Kidney epithelial cell (primary cell): ENCODE measurements around the gene TPD52L2. TPM values are rescaled to one million over a fixed set of nuclear protein-coding genes. Genes with fewer than 3 reads are reported as not detected.

ENCODE experiments used
- DNase-seq: peaks from one replicate; pipeline ENCODE4 v3.0.0-alpha.2; 2010; ENCODE audit warnings: low read depth
- H3K27me3 ChIP-seq: 2 replicates; pipeline ENCODE4 v1.6.0; 2011; ENCODE audit warnings: low read length; ENCODE audit not compliant: control insufficient read depth, insufficient read depth
- H3K36me3 ChIP-seq: 2 replicates; pipeline ENCODE4 v1.5.1; 2011; ENCODE audit warnings: low read length; ENCODE audit not compliant: control insufficient read depth, insufficient read depth
- H3K4me3 ChIP-seq: 2 replicates; pipeline ENCODE4 v1.5.1; 2011; ENCODE audit warnings: low read depth, mild to moderate bottlenecking, control low read depth, low read length
- CTCF ChIP-seq: IDR thresholded peaks from 2 replicates; pipeline ENCODE4 v1.5.1; 2011; ENCODE audit warnings: mild to moderate bottlenecking, moderate library complexity, low read length, control low read depth, inconsistent platforms; ENCODE audit not compliant: insufficient read depth, poor library complexity, severe bottlenecking
- total RNA-seq: library from RNA; depleted of rRNA; stranded (reverse); fragments of >200 nt; gene quantifications from 2 replicates; pipeline ENCODE4 v1.2.3, GENCODE V29; 2015

TPD52L2 gene
- total RNA-seq, 1 donor from 2014 or later: 177 TPM

- Histone ChIP-seq H3K27me3 (peaks cover 48% of the 10 kb centered on the region), H3K36me3 (no peaks in the 10 kb centered on the region), H3K4me3 (no peak overlapping the region)
- no peak for DNase-seq
- TF ChIP-seq CTCF: no peak
Measured at GRCh38 chr20:63828951-63829350, 36.1 kb upstream of the TPD52L2 start.

- TF ChIP-seq CTCF: no peak
- Histone ChIP-seq H3K4me3 (peak overlapping the region; percentile 32), H3K27me3 (peaks cover 48% of the 10 kb centered on the region), H3K36me3 (no peaks in the 10 kb centered on the region)
- DNase-seq: no peak
Measured at GRCh38 chr20:63829603-63829944, 35.5 kb upstream of the TPD52L2 start.

DNA sequence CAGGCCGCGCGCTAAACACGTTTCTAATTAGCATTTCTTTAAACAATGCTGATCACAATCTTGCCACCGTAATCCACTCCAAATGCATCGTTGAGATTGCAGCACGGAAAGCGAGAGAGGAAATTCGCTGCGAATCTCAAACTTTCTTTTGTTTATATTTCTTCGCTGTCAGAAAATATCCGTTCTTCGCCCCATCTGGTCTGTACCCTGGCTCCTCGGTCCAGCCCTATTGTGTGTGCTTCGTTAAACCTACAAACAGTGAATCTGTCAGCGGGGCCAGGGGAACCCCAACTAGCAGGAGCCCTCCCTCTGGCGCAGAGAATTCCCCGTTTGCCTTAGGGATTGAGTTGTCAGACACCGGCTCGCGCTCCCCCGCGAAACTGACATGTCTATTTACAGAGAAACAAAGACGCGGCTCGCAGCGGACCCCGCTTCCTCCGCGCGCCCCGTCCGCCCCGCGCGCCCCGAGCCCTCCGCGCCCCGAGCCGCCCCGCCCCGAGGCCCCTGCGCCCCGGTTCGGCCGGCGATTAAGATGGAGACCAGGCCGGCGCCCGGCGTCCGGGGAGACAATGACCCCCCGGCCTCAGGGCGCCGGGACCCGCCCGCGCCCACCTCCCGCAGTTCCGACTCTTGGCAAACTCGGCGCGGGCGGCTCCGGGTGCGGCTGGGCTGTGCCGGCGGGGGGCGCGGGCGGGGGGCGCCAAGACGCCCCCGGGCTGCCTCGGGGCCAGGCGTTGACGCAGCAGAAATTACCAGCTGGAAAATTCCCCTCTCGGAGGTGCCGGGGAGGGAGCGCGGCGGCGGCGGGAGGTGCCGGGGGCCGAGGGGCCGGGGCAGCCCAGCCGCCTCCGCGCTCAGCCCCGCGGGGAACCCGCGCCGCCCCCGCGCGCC, 34.9 kb upstream of the TPD52L2 start:
- Histone ChIP-seq H3K36me3 (no peaks in the 10 kb centered on the region), H3K27me3 (peaks cover 49% of the 10 kb centered on the region), H3K4me3 (peak overlapping the region; percentile 32)
- no peak for DNase-seq
- no peak for TF ChIP-seq CTCF

DNA sequence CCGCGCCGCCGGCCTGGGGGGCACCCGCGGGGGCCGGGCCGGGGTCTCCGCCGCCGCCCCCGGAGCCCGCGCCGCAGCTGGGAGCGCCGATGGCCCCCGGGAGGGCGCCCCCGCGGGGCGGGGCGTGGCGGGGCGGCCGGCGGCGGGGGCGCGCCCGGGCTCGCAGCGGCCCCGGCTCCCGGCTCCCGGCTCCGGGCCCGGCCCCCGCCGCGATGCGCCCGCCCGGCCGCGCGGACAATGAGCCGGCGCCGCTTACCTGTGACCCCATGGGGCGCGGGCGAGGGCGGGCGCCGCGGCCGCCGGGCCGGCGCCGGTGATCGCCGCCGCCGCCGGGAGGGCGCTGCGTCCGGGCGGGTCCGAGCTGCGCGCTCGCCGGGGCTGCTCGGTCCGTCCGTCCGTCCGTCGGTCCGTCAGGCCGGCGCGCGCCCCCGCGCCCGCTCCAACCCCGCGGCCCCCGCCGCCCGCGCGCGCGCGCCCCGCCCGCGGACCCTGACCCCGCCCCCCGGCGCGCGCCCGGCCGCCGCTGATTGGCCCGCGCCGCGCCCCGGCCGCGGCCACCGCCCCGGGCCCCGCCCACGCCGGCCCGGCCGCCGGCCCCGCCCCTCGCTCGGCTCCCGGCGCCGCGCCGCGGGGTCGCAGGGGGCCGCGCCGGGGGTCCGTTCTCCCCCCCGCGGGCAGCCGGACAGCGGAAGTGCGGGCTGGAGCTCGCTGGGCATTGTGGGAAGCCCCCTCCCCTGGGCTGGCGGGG, 34.1 kb upstream of the TPD52L2 start, which contains the start of gene ZBTB46:
Gene ZBTB46 (minus strand): TSS at position 424 of the 748 bp plus-strand sequence. CDS start 40,507 bp downstream, outside the sequence.
- TF ChIP-seq CTCF: no peak
- Histone ChIP-seq H3K36me3 (no peaks in the 10 kb centered on the region), H3K4me3 (peak within 1 kb of the TSS; percentile 39), H3K27me3 (peaks cover 50% of the 10 kb centered on the region)
- no peak for DNase-seq

DNA sequence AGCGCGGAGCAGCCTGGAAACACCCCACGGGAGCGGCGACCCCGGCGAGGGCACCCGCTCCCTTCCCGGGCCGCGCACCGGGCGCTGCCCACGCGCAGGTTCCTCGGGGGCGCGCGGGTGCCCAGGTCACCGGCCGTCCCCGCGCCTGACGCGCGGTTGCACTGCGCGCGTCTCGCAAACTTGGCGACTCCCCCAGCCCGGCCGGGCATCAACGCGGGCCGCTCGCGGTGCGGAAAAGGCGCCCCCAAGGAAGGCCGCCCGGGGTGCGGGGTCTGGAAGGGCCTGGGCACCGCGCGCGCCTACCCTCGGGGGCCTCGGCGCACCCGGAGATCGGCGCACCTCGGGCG, 33.5 kb upstream of the TPD52L2 start:
- Histone ChIP-seq H3K36me3 (no peaks in the 10 kb centered on the region), H3K4me3 (peak overlapping the region; percentile 39), H3K27me3 (peaks cover 48% of the 10 kb centered on the region)
- no peak for DNase-seq
- TF ChIP-seq CTCF: no peak
